ENCODE data around the gene TREX2. TPM values are rescaled to one million over a fixed set of nuclear protein-coding genes. Genes with fewer than 3 reads are reported as not detected.

Gene TREX2
- polyA plus RNA-seq, 4 donors, result 0.45 to 0.81 (median 0.47) TPM; not detected in 1

- no peaks in the 10 kb centered on the region for H3K36me3 ChIP-seq (ENCODE audit: control insufficient read depth in 3 of 3, insufficient read depth in 2 of 3, low read depth in 1 of 3, low read length in 3 of 3)
- WGBS, 3 donors, result 90 to 100% (median 93%) methylated on average over 4 to 13 of the region's 13 CpGs
- DNase-seq, result no peak
- H3K27me3 ChIP-seq (ENCODE audit: control insufficient read depth in 3 of 3, insufficient read depth in 3 of 3, low read length in 3 of 3), result no peaks in the 10 kb centered on the region
- H3K27ac ChIP-seq (ENCODE audit: low read depth in 1 of 3, low read length in 2 of 3), result no peak overlapping the region
- H3K9me3 ChIP-seq (ENCODE audit: control insufficient read depth in 2 of 2, insufficient read depth in 1 of 2, low read depth in 1 of 2, low read length in 1 of 2), result no peaks in the 10 kb centered on the region
- no peak overlapping the region for H3K4me3 ChIP-seq (ENCODE audit: low read depth in 1 of 3, low read length in 3 of 3)
- FAIRE-seq, result no peak
- peaks cover 0 to 2% (median 0%) of the 10 kb centered on the region in 3 donors for H3K4me1 ChIP-seq (ENCODE audit: control insufficient read depth in 3 of 3, insufficient read depth in 2 of 3, low read depth in 1 of 3, low read length in 2 of 3)
Measured at GRCh38 chrX:153481043-153481442, 35.2 kb upstream of the TREX2 start.

GRCh38 chrX:153478746-153479145 lies 32.9 kb upstream of the TREX2 start:
- H3K27ac ChIP-seq (ENCODE audit: low read depth in 1 of 3, low read length in 2 of 3), result no peak overlapping the region
- WGBS, 3 donors, result 78 to 85% (median 81%) methylated on average over 10 to 16 of the region's 16 CpGs
- FAIRE-seq, result no peak

GRCh38 chrX:153477901-153478300 lies 32.0 kb upstream of the TREX2 start:
- H3K27me3 ChIP-seq (ENCODE audit: control insufficient read depth in 3 of 3, insufficient read depth in 3 of 3, low read length in 3 of 3), result no peaks in the 10 kb centered on the region
- WGBS, 3 donors, result 72 to 80% (median 74%) methylated on average over 9 of the region's 9 CpGs
- H3K4me1 ChIP-seq (ENCODE audit: control insufficient read depth in 3 of 3, insufficient read depth in 2 of 3, low read depth in 1 of 3, low read length in 2 of 3), result peaks cover 0 to 13% (median 3%) of the 10 kb centered on the region in 3 donors
- H3K27ac ChIP-seq (ENCODE audit: low read depth in 1 of 3, low read length in 2 of 3), result peak overlapping the region in 1 of 3 donors; percentile 28
- no peaks in the 10 kb centered on the region for H3K36me3 ChIP-seq (ENCODE audit: control insufficient read depth in 3 of 3, insufficient read depth in 2 of 3, low read depth in 1 of 3, low read length in 3 of 3)
- no peak overlapping the region for H3K4me3 ChIP-seq (ENCODE audit: low read depth in 1 of 3, low read length in 3 of 3)
- FAIRE-seq, result no peak
- DNase-seq, result no peak
- H3K9me3 ChIP-seq (ENCODE audit: control insufficient read depth in 2 of 2, insufficient read depth in 1 of 2, low read depth in 1 of 2, low read length in 1 of 2), result no peaks in the 10 kb centered on the region

More at GRCh38 chrX:153478746-153479145, 32.9 kb upstream of the TREX2 start:
- H3K4me1 ChIP-seq (ENCODE audit: control insufficient read depth in 3 of 3, insufficient read depth in 2 of 3, low read depth in 1 of 3, low read length in 2 of 3), result peaks cover 0 to 13% (median 3%) of the 10 kb centered on the region in 3 donors
- no peaks in the 10 kb centered on the region for H3K27me3 ChIP-seq (ENCODE audit: control insufficient read depth in 3 of 3, insufficient read depth in 3 of 3, low read length in 3 of 3)
- no peaks in the 10 kb centered on the region for H3K36me3 ChIP-seq (ENCODE audit: control insufficient read depth in 3 of 3, insufficient read depth in 2 of 3, low read depth in 1 of 3, low read length in 3 of 3)
- H3K9me3 ChIP-seq (ENCODE audit: control insufficient read depth in 2 of 2, insufficient read depth in 1 of 2, low read depth in 1 of 2, low read length in 1 of 2), result no peaks in the 10 kb centered on the region
- H3K4me3 ChIP-seq (ENCODE audit: low read depth in 1 of 3, low read length in 3 of 3), result no peak overlapping the region
- DNase-seq, result no peak

- DNase-seq (no peak), FAIRE-seq (no peak)
- Histone ChIP-seq H3K9me3 (ENCODE audit: control insufficient read depth in 2 of 2, insufficient read depth in 1 of 2, low read depth in 1 of 2, low read length in 1 of 2) (no peaks in the 10 kb centered on the region), H3K4me3 (ENCODE audit: low read depth in 1 of 3, low read length in 3 of 3) (no peak overlapping the region), H3K27me3 (ENCODE audit: control insufficient read depth in 3 of 3, insufficient read depth in 3 of 3, low read length in 3 of 3) (no peaks in the 10 kb centered on the region), H3K36me3 (ENCODE audit: control insufficient read depth in 3 of 3, insufficient read depth in 2 of 3, low read depth in 1 of 3, low read length in 3 of 3) (no peaks in the 10 kb centered on the region), H3K27ac (ENCODE audit: low read depth in 1 of 3, low read length in 2 of 3) (peak overlapping the region in 1 of 3 donors; percentile 28), H3K4me1 (ENCODE audit: control insufficient read depth in 3 of 3, insufficient read depth in 2 of 3, low read depth in 1 of 3, low read length in 2 of 3) (peaks cover 0 to 13% (median 3%) of the 10 kb centered on the region in 3 donors)
- 63 to 69% (median 66%) methylated on average over 8 to 11 of the region's 11 CpGs for WGBS, 3 donors
Measured at GRCh38 chrX:153477364-153477857, 31.6 kb upstream of the TREX2 start.

GRCh38 chrX:153476666-153477363 lies 31.0 kb upstream of the TREX2 start:
- Histone ChIP-seq H3K36me3 (ENCODE audit: control insufficient read depth in 3 of 3, insufficient read depth in 2 of 3, low read depth in 1 of 3, low read length in 3 of 3) (no peaks in the 10 kb centered on the region), H3K27ac (ENCODE audit: low read depth in 1 of 3, low read length in 2 of 3) (peak overlapping the region in 1 of 3 donors; percentile 28), H3K4me3 (ENCODE audit: low read depth in 1 of 3, low read length in 3 of 3) (no peak overlapping the region), H3K4me1 (ENCODE audit: control insufficient read depth in 3 of 3, insufficient read depth in 2 of 3, low read depth in 1 of 3, low read length in 2 of 3) (peaks cover 0 to 13% (median 3%) of the 10 kb centered on the region in 3 donors), H3K9me3 (ENCODE audit: control insufficient read depth in 2 of 2, insufficient read depth in 1 of 2, low read depth in 1 of 2, low read length in 1 of 2) (no peaks in the 10 kb centered on the region), H3K27me3 (ENCODE audit: control insufficient read depth in 3 of 3, insufficient read depth in 3 of 3, low read length in 3 of 3) (no peaks in the 10 kb centered on the region)
- DNase-seq (no peak), FAIRE-seq (no peak)
- WGBS, 3 donors, result 63 to 90% (median 79%) methylated on average over 7 to 16 of the region's 16 CpGs

GRCh38 chrX:153475751-153476281 lies 30.0 kb upstream of the TREX2 start:
- H3K27me3 ChIP-seq (ENCODE audit: control insufficient read depth in 3 of 3, insufficient read depth in 3 of 3, low read length in 3 of 3), result no peaks in the 10 kb centered on the region
- H3K9me3 ChIP-seq (ENCODE audit: control insufficient read depth in 2 of 2, insufficient read depth in 1 of 2, low read depth in 1 of 2, low read length in 1 of 2), result no peaks in the 10 kb centered on the region
- peaks cover 0 to 19% (median 3%) of the 10 kb centered on the region in 3 donors for H3K4me1 ChIP-seq (ENCODE audit: control insufficient read depth in 3 of 3, insufficient read depth in 2 of 3, low read depth in 1 of 3, low read length in 2 of 3)
- DNase-seq, result no peak
- H3K36me3 ChIP-seq (ENCODE audit: control insufficient read depth in 3 of 3, insufficient read depth in 2 of 3, low read depth in 1 of 3, low read length in 3 of 3), result no peaks in the 10 kb centered on the region
- H3K4me3 ChIP-seq (ENCODE audit: low read depth in 1 of 3, low read length in 3 of 3), result no peak overlapping the region
- WGBS, 3 donors, result 55 to 86% (median 64%) methylated on average over 9 to 11 of the region's 11 CpGs
- no peak overlapping the region for H3K27ac ChIP-seq (ENCODE audit: low read depth in 1 of 3, low read length in 2 of 3)
- no peak for FAIRE-seq

GRCh38 chrX:153475271-153475670 lies 29.4 kb upstream of the TREX2 start:
- Histone ChIP-seq H3K4me1 (ENCODE audit: control insufficient read depth in 3 of 3, insufficient read depth in 2 of 3, low read depth in 1 of 3, low read length in 2 of 3) (peaks cover 0 to 19% (median 3%) of the 10 kb centered on the region in 3 donors), H3K27me3 (ENCODE audit: control insufficient read depth in 3 of 3, insufficient read depth in 3 of 3, low read length in 3 of 3) (no peaks in the 10 kb centered on the region), H3K27ac (ENCODE audit: low read depth in 1 of 3, low read length in 2 of 3) (no peak overlapping the region), H3K4me3 (ENCODE audit: low read depth in 1 of 3, low read length in 3 of 3) (peak overlapping the region in 1 of 3 donors; percentile 15), H3K36me3 (ENCODE audit: control insufficient read depth in 3 of 3, insufficient read depth in 2 of 3, low read depth in 1 of 3, low read length in 3 of 3) (no peaks in the 10 kb centered on the region), H3K9me3 (ENCODE audit: control insufficient read depth in 2 of 2, insufficient read depth in 1 of 2, low read depth in 1 of 2, low read length in 1 of 2) (no peaks in the 10 kb centered on the region)
- FAIRE-seq (no peak), DNase-seq (no peak)
- 66 to 88% (median 85%) methylated on average over 6 to 7 of the region's 7 CpGs for WGBS, 3 donors

GRCh38 chrX:153474718-153475117 lies 28.9 kb upstream of the TREX2 start:
- WGBS, 3 donors, result 2 to 36% (median 17%) methylated on average over 10 to 59 of the region's 59 CpGs
- FAIRE-seq (no peak), DNase-seq (peak; percentile 1 to 61)
- Histone ChIP-seq H3K27me3 (ENCODE audit: control insufficient read depth in 3 of 3, insufficient read depth in 3 of 3, low read length in 3 of 3) (no peaks in the 10 kb centered on the region), H3K36me3 (ENCODE audit: control insufficient read depth in 3 of 3, insufficient read depth in 2 of 3, low read depth in 1 of 3, low read length in 3 of 3) (no peaks in the 10 kb centered on the region), H3K4me3 (ENCODE audit: low read depth in 1 of 3, low read length in 3 of 3) (peak overlapping the region in 2 of 3 donors; percentile 15 to 32), H3K27ac (ENCODE audit: low read depth in 1 of 3, low read length in 2 of 3) (peak overlapping the region in 1 of 3 donors; percentile 31), H3K4me1 (ENCODE audit: control insufficient read depth in 3 of 3, insufficient read depth in 2 of 3, low read depth in 1 of 3, low read length in 2 of 3) (peaks cover 0 to 19% (median 3%) of the 10 kb centered on the region in 3 donors), H3K9me3 (ENCODE audit: control insufficient read depth in 2 of 2, insufficient read depth in 1 of 2, low read depth in 1 of 2, low read length in 1 of 2) (no peaks in the 10 kb centered on the region)
